Astrocyte (in vitro differentiated cells and primary cell): ENCODE measurements around the gene CHN2.

Experiments used
- CTCF ChIP-seq: IDR thresholded peaks from 2 replicates; pipeline ENCODE4 v1.5.1; 2011; ENCODE audit warnings: low read depth, mild to moderate bottlenecking, inconsistent platforms, low read length, moderate library complexity; ENCODE audit not compliant: insufficient read depth
- EZH2 ChIP-seq: IDR thresholded peaks from 2 replicates; pipeline ENCODE4 v1.6.1; 2012; ENCODE audit warnings: mild to moderate bottlenecking, low read length, inconsistent platforms; ENCODE audit not compliant: insufficient read depth

DNA sequence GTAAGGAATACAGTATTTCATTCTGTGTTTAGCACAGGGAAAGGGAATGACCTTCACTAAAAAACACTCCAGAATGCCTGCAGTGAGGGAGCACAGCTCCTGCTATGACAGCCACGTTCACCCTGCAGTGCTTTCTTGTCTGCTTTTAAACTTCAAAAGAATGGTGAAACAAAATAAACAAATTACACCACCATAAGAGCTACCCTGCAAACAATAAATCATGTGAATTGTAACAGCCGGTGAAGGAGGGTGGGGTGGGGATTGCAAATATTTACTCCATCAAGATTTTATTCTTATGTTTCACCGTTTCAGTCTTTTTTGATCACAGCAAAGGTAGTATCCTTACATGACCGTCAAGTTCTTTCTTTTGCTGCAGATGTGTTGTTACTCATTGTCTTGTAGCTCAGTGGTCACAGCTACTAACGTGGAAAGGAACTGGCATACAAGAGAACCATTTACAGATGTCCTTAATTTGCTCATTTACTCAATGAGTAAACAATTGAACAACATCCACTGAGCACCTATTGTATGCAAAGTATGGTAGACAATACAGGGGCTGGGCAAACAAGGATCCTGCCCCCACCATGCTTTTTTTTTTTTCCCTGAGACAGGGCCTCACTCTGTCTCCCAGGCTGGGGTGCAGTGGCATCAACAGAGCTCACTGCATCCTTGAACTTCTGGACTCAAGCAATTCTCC is 4.1 kb upstream of the CHN2 start:
- TF ChIP-seq EZH2 (no peak), CTCF (no peak)
